Ishikawa (cell line): ENCODE measurements around the gene ANXA8.

Experiments
- CEBPB ChIP-seq: IDR thresholded peaks from 2 replicates; pipeline ENCODE4 v1.6.1; 2012
- CREB1 ChIP-seq: IDR thresholded peaks from 2 replicates; pipeline ENCODE4 v1.6.1; 2012; ENCODE audit warnings: low read depth
- EGR1 ChIP-seq: IDR thresholded peaks from 2 replicates; pipeline ENCODE4 v1.6.1; 2012
- EP300 ChIP-seq: IDR thresholded peaks from 2 replicates; pipeline ENCODE4 v1.6.1; 2012; ENCODE audit warnings: borderline replicate concordance
- FOXM1 ChIP-seq: IDR thresholded peaks from 2 replicates; pipeline ENCODE4 v1.6.1; 2012; ENCODE audit warnings: low read depth, borderline replicate concordance
- MAX ChIP-seq: IDR thresholded peaks from 2 replicates; pipeline ENCODE4 v1.6.1; 2012
- NFIC ChIP-seq: IDR thresholded peaks from 2 replicates; pipeline ENCODE4 v1.6.1; 2012
- RAD21 ChIP-seq: IDR thresholded peaks from 2 replicates; pipeline ENCODE4 v1.6.1; 2012; ENCODE audit warnings: low read depth
- REST ChIP-seq: IDR thresholded peaks from 2 replicates; pipeline ENCODE4 v1.6.1; 2012; ENCODE audit warnings: low read depth, mild to moderate bottlenecking
- TAF1 ChIP-seq: IDR thresholded peaks from 2 replicates; pipeline ENCODE4 v1.6.1; 2012; ENCODE audit warnings: low read depth, mild to moderate bottlenecking
- TCF12 ChIP-seq: IDR thresholded peaks from 2 replicates; pipeline ENCODE4 v1.6.1; 2012; ENCODE audit warnings: low read depth
- TEAD4 ChIP-seq: IDR thresholded peaks from 2 replicates; pipeline ENCODE4 v1.6.1; 2012
- USF1 ChIP-seq: IDR thresholded peaks from 2 replicates; pipeline ENCODE4 v1.6.1; 2012
- YY1 ChIP-seq: IDR thresholded peaks from 2 replicates; pipeline ENCODE4 v1.6.1; 2012; ENCODE audit warnings: low read depth
- ZBTB7A ChIP-seq: IDR thresholded peaks from 2 replicates; pipeline ENCODE4 v1.6.1; 2012; ENCODE audit warnings: low read depth

The ANXA8 gene

GRCh38 chr10:47449979-47450378 is 33.9 kb downstream of the ANXA8 start:
- TF ChIP-seq NFIC (no peak), EGR1 (no peak), CREB1 (no peak), RAD21 (no peak), CEBPB (no peak), TEAD4 (no peak), TCF12 (no peak), USF1 (no peak), YY1 (no peak), EP300 (no peak), FOXM1 (no peak), REST (no peak), ZBTB7A (no peak), TAF1 (no peak)

- TF ChIP-seq ZBTB7A (no peak), YY1 (no peak), USF1 (no peak), TAF1 (no peak)
Observed at GRCh38 chr10:47449102-47449978, 34.6 kb downstream of the ANXA8 start.

GRCh38 chr10:47447705-47448104 is 36.2 kb downstream of the ANXA8 start:
- no peak for TF ChIP-seq MAX
- no peak for TF ChIP-seq RAD21
- TF ChIP-seq TEAD4, result no peak
- no peak for TF ChIP-seq ZBTB7A

GRCh38 chr10:47447209-47447608 is 36.7 kb downstream of the ANXA8 start:
- TF ChIP-seq FOXM1 (no peak), MAX (no peak), EGR1 (no peak)

- TF ChIP-seq TCF12 (no peak), YY1 (no peak)
Observed at GRCh38 chr10:47445720-47446119, 38.2 kb downstream of the ANXA8 start.

GRCh38 chr10:47444047-47444446 is 39.9 kb downstream of the ANXA8 start:
- TF ChIP-seq RAD21, result no peak
- no peak for TF ChIP-seq CEBPB
- no peak for TF ChIP-seq EGR1
- TF ChIP-seq NFIC, result no peak
- no peak for TF ChIP-seq REST
- TF ChIP-seq TEAD4, result no peak
- no peak for TF ChIP-seq TAF1
- TF ChIP-seq FOXM1, result no peak
- no peak for TF ChIP-seq YY1
- no peak for TF ChIP-seq MAX
- TF ChIP-seq EP300, result no peak
- TF ChIP-seq CREB1, result no peak
- no peak for TF ChIP-seq USF1

GRCh38 chr10:47443145-47443544 is 40.8 kb downstream of the ANXA8 start:
- TF ChIP-seq RAD21 (no peak), ZBTB7A (no peak), EGR1 (no peak), YY1 (no peak), MAX (no peak), CEBPB (no peak), EP300 (no peak), TCF12 (no peak), CREB1 (no peak), USF1 (no peak), REST (no peak), TAF1 (no peak), TEAD4 (no peak)
